ENCODE data around the gene BRF1.

The BRF1 gene

DNA sequence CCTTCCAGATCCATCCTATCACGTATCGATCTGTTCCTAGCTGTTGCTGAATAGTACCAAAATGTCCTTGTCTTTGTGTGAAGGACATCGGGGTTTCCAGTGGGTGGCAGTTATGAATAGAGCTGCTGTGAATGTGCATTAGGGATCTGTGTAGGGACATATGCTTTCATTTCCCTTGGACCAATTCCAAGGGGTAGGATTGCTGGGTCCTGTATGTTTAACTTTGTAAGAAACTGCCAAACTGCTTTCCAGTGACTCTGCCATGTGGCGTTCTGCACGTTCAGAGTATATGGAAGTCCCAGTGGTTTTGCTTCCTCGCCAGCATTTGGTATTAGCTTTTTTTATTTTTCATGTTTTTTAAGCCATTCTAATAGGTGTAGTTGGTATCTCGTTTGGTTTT lies 42.4 kb upstream of the BRF1 start:
- Histone ChIP-seq H3K14ac (ENCODE audit: low read length in 2 of 2) (no peak overlapping the region), H2BK12ac (ENCODE audit: low read length in 2 of 2) (no peak overlapping the region), H3K79me1 (replicated peaks; ENCODE audit: low read length, poor library complexity, severe bottlenecking) (peaks cover 36% of the 10 kb centered on the region), H3K9me3 (ENCODE audit: control insufficient read depth, low read length) (peaks cover 4% of the 10 kb centered on the region), H3K18ac (ENCODE audit: low read depth in 1 of 2, low read length in 2 of 2) (no peak overlapping the region), H4K91ac (ENCODE audit: low read length) (no peak overlapping the region), H3K4me1 (ENCODE audit: control insufficient read depth, insufficient read depth, low read depth, low read length) (peaks cover 9% of the 10 kb centered on the region), H2BK5ac (ENCODE audit: low read depth, low read length, poor library complexity, severe bottlenecking) (no peak overlapping the region), H2AK5ac (ENCODE audit: low read length, severe bottlenecking) (no peak overlapping the region), H2BK120ac (ENCODE audit: low read depth, low read length) (no peak overlapping the region), H3K27ac (ENCODE audit: low read length, poor library complexity, severe bottlenecking) (no peak overlapping the region), H3K9ac (ENCODE audit: low read length) (no peak overlapping the region), H3K27me3 (ENCODE audit: control insufficient read depth in 1 of 2, insufficient read depth in 1 of 2, low read length in 2 of 2) (no peaks in the 10 kb centered on the region), H2BK15ac (ENCODE audit: low read depth, poor library complexity, severe bottlenecking) (no peak overlapping the region), H3K4ac (ENCODE audit: low read depth in 1 of 2, low read length in 2 of 2) (no peak overlapping the region), H2AFZ (ENCODE audit: low read depth, low read length) (no peak overlapping the region), H3K36me3 (ENCODE audit: control insufficient read depth in 1 of 2, insufficient read depth in 2 of 2, low read depth in 1 of 2, low read length in 2 of 2) (no peaks in the 10 kb centered on the region), H4K8ac (ENCODE audit: low read length) (no peak overlapping the region), H3K4me2 (ENCODE audit: low read length, poor library complexity, severe bottlenecking) (no peak overlapping the region), H3K23ac (ENCODE audit: low read length in 2 of 2) (no peak overlapping the region), H3K4me3 (ENCODE audit: insufficient read depth in 1 of 2, low read depth in 1 of 2, low read length in 2 of 2) (no peak overlapping the region)
- no peak for DNase-seq
- WGBS = 90% methylated on average over 6 of the region's 7 CpGs

DNA sequence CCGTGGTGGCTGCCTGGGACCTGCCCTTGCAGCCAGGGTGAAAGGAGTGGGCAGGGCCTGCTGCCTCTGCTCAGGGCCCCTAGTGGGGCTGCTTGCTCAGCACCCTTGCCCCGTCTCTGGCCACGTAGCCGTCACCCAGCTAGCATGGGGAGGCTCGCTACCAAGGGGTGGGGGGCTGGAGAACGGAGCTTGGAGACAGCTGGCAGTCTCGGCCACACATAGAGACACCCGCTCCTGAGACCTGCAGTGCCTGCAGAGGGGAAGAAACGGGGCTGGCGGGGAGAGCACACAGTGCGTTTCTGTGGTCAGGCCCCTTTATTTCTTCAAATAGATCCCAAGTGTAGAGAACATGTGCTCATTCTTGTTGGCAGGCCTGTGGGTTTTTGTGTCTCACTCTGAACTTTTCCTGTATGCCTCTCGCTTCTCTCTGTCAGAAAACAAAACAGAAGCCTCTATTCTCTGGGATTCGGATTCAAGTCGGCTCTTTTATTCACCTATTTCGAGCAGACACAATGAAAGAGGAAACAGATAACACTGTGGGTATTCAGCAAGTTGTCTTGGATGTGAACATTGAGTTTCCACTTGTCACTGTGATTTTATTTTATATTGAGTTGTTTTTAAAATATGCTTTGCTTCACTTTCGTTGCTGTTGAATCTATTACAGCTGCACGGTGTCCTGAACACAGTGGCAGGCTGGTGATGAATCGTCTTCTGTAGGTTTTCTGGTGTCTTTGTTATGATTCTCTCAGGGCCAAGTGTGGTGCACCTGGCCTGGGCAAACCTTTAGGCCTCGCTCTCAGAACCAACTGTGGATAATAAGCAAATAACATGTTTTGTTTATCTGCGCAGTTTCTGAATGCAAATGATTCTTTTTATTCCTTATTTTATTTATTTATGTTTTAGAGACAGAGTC lies 40.3 kb upstream of the BRF1 start:
- no peak overlapping the region for H2BK5ac ChIP-seq (ENCODE audit: low read depth, low read length, poor library complexity, severe bottlenecking)
- no peak overlapping the region for H3K27ac ChIP-seq (ENCODE audit: low read length, poor library complexity, severe bottlenecking)
- H3K4ac ChIP-seq (ENCODE audit: low read depth in 1 of 2, low read length in 2 of 2) = no peak overlapping the region
- no peak overlapping the region for H3K14ac ChIP-seq (ENCODE audit: low read length in 2 of 2)
- peaks cover 9% of the 10 kb centered on the region for H3K4me1 ChIP-seq (ENCODE audit: control insufficient read depth, insufficient read depth, low read depth, low read length)
- H2BK15ac ChIP-seq (ENCODE audit: low read depth, poor library complexity, severe bottlenecking) = no peak overlapping the region
- no peak overlapping the region for H2BK120ac ChIP-seq (ENCODE audit: low read depth, low read length)
- peaks cover 0 to 15% of the 10 kb centered on the region in 2 experiments for H3K36me3 ChIP-seq (ENCODE audit: control insufficient read depth in 1 of 2, insufficient read depth in 2 of 2, low read depth in 1 of 2, low read length in 2 of 2)
- no peak for DNase-seq
- no peak overlapping the region for H3K23ac ChIP-seq (ENCODE audit: low read length in 2 of 2)
- no peak overlapping the region for H4K91ac ChIP-seq (ENCODE audit: low read length)
- H3K9me3 ChIP-seq (ENCODE audit: control insufficient read depth, low read length) = peaks cover 4% of the 10 kb centered on the region
- H3K79me1 ChIP-seq (replicated peaks; ENCODE audit: low read length, poor library complexity, severe bottlenecking) = peaks cover 45% of the 10 kb centered on the region
- H3K18ac ChIP-seq (ENCODE audit: low read depth in 1 of 2, low read length in 2 of 2) = no peak overlapping the region
- H3K27me3 ChIP-seq (ENCODE audit: control insufficient read depth in 1 of 2, insufficient read depth in 1 of 2, low read length in 2 of 2) = no peaks in the 10 kb centered on the region
- H2AFZ ChIP-seq (ENCODE audit: low read depth, low read length) = no peak overlapping the region
- 91% methylated on average over 16 of the region's 20 CpGs for WGBS
- H3K4me2 ChIP-seq (ENCODE audit: low read length, poor library complexity, severe bottlenecking) = no peak overlapping the region
- no peak overlapping the region for H4K8ac ChIP-seq (ENCODE audit: low read length)
- peak overlapping the region; percentile 64 for H3K9ac ChIP-seq (ENCODE audit: low read length)
- no peak overlapping the region for H2AK5ac ChIP-seq (ENCODE audit: low read length, severe bottlenecking)
- H3K4me3 ChIP-seq (ENCODE audit: insufficient read depth in 1 of 2, low read depth in 1 of 2, low read length in 2 of 2) = peak overlapping the region in 1 of 2 experiments; percentile 22
- H2BK12ac ChIP-seq (ENCODE audit: low read length in 2 of 2) = no peak overlapping the region

DNA sequence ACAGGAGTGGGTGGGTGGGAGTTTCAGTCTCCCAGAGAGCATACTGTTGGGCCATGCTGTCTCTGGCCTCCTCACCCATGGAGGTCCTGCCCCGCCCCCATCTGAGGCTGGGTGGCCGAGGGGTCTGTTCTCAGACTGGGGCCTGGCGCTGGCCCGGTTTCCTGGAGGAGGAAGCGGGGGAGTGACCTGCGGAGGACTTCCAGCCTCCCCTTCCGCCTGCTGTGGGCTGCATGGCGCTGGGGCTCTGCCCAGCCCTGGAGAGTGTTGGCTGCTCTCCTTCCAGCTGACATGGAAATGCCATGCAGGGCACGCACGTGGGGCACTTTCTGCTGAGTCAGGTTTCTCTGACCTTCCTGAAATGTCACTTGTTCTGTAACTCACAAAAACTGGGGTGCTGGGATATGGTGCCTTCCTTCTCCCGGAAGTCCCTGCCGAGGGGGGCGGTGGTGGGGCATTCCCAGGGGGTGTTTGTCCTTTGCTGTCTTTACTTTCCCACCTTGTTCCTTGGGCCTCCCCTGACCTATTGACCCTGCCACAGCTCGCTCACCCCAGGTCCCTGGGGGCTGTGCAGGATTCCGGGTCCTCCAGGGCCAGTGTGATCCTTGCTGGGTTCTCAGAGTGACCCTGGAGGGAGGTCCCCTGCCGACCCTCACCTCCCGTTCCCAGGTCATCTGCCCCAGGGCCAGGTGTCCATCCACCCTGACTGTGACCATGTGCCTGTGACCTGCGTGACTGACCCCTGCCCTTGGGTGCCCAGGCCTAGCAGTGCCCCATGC lies 37.4 kb upstream of the BRF1 start:
- Histone ChIP-seq H3K9me3 (ENCODE audit: control insufficient read depth, low read length) (no peaks in the 10 kb centered on the region), H4K91ac (ENCODE audit: low read length) (no peak overlapping the region), H3K27me3 (ENCODE audit: control insufficient read depth in 1 of 2, insufficient read depth in 1 of 2, low read length in 2 of 2) (no peaks in the 10 kb centered on the region), H3K79me1 (replicated peaks; ENCODE audit: low read length, poor library complexity, severe bottlenecking) (peaks cover 64% of the 10 kb centered on the region), H2BK12ac (ENCODE audit: low read length in 2 of 2) (no peak overlapping the region), H2BK5ac (ENCODE audit: low read depth, low read length, poor library complexity, severe bottlenecking) (no peak overlapping the region), H3K4ac (ENCODE audit: low read depth in 1 of 2, low read length in 2 of 2) (no peak overlapping the region), H3K36me3 (ENCODE audit: control insufficient read depth in 1 of 2, insufficient read depth in 2 of 2, low read depth in 1 of 2, low read length in 2 of 2) (peaks cover 0 to 33% of the 10 kb centered on the region in 2 experiments), H2AFZ (ENCODE audit: low read depth, low read length) (no peak overlapping the region), H3K9ac (ENCODE audit: low read length) (no peak overlapping the region), H3K23ac (ENCODE audit: low read length in 2 of 2) (no peak overlapping the region), H4K8ac (ENCODE audit: low read length) (no peak overlapping the region), H3K14ac (ENCODE audit: low read length in 2 of 2) (peak overlapping the region in 1 of 2 experiments; percentile 48), H2AK5ac (ENCODE audit: low read length, severe bottlenecking) (no peak overlapping the region), H3K27ac (ENCODE audit: low read length, poor library complexity, severe bottlenecking) (no peak overlapping the region), H3K4me1 (ENCODE audit: control insufficient read depth, insufficient read depth, low read depth, low read length) (peaks cover 17% of the 10 kb centered on the region), H3K18ac (ENCODE audit: low read depth in 1 of 2, low read length in 2 of 2) (no peak overlapping the region), H2BK120ac (ENCODE audit: low read depth, low read length) (no peak overlapping the region), H3K4me2 (ENCODE audit: low read length, poor library complexity, severe bottlenecking) (no peak overlapping the region), H3K4me3 (ENCODE audit: insufficient read depth in 1 of 2, low read depth in 1 of 2, low read length in 2 of 2) (no peak overlapping the region), H2BK15ac (ENCODE audit: low read depth, poor library complexity, severe bottlenecking) (no peak overlapping the region)
- 76% methylated on average over 18 of the region's 18 CpGs for WGBS
- no peak for DNase-seq

DNA sequence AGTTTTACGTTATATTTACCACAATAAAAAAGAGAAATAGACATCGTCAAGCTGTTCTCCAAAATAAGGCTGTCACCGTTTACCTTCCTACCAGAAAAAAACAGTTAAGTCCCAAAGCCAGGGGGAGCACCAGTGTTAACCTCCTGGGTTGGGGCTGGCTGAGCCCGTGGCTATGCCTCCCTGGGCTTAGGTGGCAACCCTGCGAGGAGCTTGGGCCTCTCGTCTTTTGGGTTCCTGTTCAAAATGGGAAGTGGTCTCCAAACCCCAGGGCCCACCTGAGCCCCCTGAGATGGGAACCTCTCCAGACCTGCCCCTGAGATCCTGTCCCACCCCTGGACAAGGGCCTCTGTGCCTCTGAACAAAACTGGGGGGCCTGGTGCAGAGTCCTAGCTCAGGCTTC lies 36.6 kb upstream of the BRF1 start:
- no peaks in the 10 kb centered on the region for H3K27me3 ChIP-seq (ENCODE audit: control insufficient read depth in 1 of 2, insufficient read depth in 1 of 2, low read length in 2 of 2)
- no peak overlapping the region for H2BK12ac ChIP-seq (ENCODE audit: low read length in 2 of 2)
- H3K27ac ChIP-seq (ENCODE audit: low read length, poor library complexity, severe bottlenecking) = no peak overlapping the region
- H3K18ac ChIP-seq (ENCODE audit: low read depth in 1 of 2, low read length in 2 of 2) = no peak overlapping the region
- peaks cover 22% of the 10 kb centered on the region for H3K4me1 ChIP-seq (ENCODE audit: control insufficient read depth, insufficient read depth, low read depth, low read length)
- WGBS = 97% methylated on average over 6 of the region's 6 CpGs
- no peak overlapping the region for H2BK15ac ChIP-seq (ENCODE audit: low read depth, poor library complexity, severe bottlenecking)
- H3K23ac ChIP-seq (ENCODE audit: low read length in 2 of 2) = no peak overlapping the region
- no peak overlapping the region for H2BK5ac ChIP-seq (ENCODE audit: low read depth, low read length, poor library complexity, severe bottlenecking)
- H2BK120ac ChIP-seq (ENCODE audit: low read depth, low read length) = no peak overlapping the region
- no peak overlapping the region for H4K91ac ChIP-seq (ENCODE audit: low read length)
- no peak overlapping the region for H3K14ac ChIP-seq (ENCODE audit: low read length in 2 of 2)
- no peak overlapping the region for H3K4me2 ChIP-seq (ENCODE audit: low read length, poor library complexity, severe bottlenecking)
- H3K4ac ChIP-seq (ENCODE audit: low read depth in 1 of 2, low read length in 2 of 2) = no peak overlapping the region
- no peak overlapping the region for H3K9ac ChIP-seq (ENCODE audit: low read length)
- no peak overlapping the region for H4K8ac ChIP-seq (ENCODE audit: low read length)
- no peaks in the 10 kb centered on the region for H3K9me3 ChIP-seq (ENCODE audit: control insufficient read depth, low read length)
- DNase-seq = no peak
- H3K4me3 ChIP-seq (ENCODE audit: insufficient read depth in 1 of 2, low read depth in 1 of 2, low read length in 2 of 2) = no peak overlapping the region
- H3K36me3 ChIP-seq (ENCODE audit: control insufficient read depth in 1 of 2, insufficient read depth in 2 of 2, low read depth in 1 of 2, low read length in 2 of 2) = peaks cover 0 to 36% of the 10 kb centered on the region in 2 experiments
- H2AFZ ChIP-seq (ENCODE audit: low read depth, low read length) = no peak overlapping the region
- peaks cover 66% of the 10 kb centered on the region for H3K79me1 ChIP-seq (replicated peaks; ENCODE audit: low read length, poor library complexity, severe bottlenecking)
- H2AK5ac ChIP-seq (ENCODE audit: low read length, severe bottlenecking) = no peak overlapping the region

Data from mesenchymal stem cell (in vitro differentiated cells and primary cell).